Measurements from ENCODE around the gene PRC1.

GRCh38 chr15:90948506-90948905, 45.8 kb downstream of the PRC1 start:
- TF ChIP-seq CTCF (conservative IDR thresholded peaks at IDR 0.05 in 1 of 2, IDR thresholded peaks at IDR 0.05 in 1 of 2; ENCODE audit: extremely low read depth in 1 of 2, insufficient read depth in 1 of 2, low read depth in 1 of 2, low read length in 2 of 2) (no peak), EZH2 (IDR thresholded peaks at IDR 0.05; ENCODE audit: borderline replicate concordance, low read length) (no peak)
